A204.1 (cell line): ENCODE measurements around the gene IFNA21.
"Not testable (repeated sequence)": the region's sequence is repeated elsewhere in the genome, so short reads cannot be mapped to it uniquely, and the experiment has no call there.

Experiments used
- FAIRE-seq: peaks from 2 replicates; lab custom pipeline; 2012; peaks lifted over from hg19 to GRCh38; lab: Jason Lieb, UNC

Gene IFNA21

DNA sequence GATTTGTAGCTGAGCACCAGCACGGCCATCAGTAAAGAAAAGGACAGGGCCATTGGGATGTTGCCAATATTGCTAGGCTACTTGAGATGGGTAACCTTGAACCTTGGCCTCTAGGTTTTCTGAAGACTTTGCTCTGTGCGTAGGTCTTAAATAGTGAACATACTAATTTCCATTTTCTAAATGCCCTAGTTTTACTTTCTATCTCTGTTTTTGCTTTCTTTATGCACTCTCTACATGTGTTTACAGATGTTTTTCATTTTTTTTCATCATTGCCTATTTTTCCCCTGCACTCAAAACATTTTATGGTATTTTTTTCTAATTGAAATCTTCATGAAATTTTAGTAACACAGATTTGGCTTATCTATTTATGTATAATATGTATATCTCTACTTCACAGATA is at the start of gene IFNA21:
TSS of gene IFNA21 (minus strand) at position 101 of the 400 bp plus-strand sequence. CDS start at position 53, 48 bp downstream.
- not testable (repeated sequence) for FAIRE-seq

- FAIRE-seq, result peak; percentile 37
These were observed 47.2 kb upstream of the IFNA21 start for GRCh38 chr9:21213411-21214326.

GRCh38 chr9:21212160-21212559 is 45.7 kb upstream of the IFNA21 start:
- not testable (repeated sequence) for FAIRE-seq

- FAIRE-seq, result not testable (repeated sequence)
These were observed 44.3 kb upstream of the IFNA21 start for GRCh38 chr9:21210782-21211181.

DNA sequence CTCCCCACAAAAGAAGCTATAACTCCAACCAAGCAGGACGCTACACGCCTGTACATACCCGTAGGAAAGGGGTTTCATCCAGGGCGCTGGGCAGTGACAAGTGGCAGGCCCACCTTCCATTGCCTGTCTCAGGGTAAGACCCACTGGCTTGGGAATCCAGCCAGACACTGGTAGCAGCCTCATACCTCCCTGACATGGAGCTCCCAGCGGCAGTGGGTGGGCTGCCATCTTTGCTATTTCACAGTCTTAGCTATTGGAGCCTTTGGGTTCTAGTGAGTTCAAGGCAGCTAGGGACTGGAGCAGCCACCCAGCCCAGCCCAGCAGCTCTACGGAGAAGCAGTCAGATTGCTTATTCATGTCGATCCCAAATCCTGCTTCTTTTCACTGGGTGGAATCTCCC is 43.9 kb upstream of the IFNA21 start:
- no peak for FAIRE-seq

GRCh38 chr9:21207043-21207442 is 40.6 kb upstream of the IFNA21 start, which contains the start of gene IFNA10:
Gene IFNA10, minus strand, starts transcription at chr9:21207143. Its CDS starts 46 bp downstream, at chr9:21207097.
- not testable (repeated sequence) for FAIRE-seq

DNA sequence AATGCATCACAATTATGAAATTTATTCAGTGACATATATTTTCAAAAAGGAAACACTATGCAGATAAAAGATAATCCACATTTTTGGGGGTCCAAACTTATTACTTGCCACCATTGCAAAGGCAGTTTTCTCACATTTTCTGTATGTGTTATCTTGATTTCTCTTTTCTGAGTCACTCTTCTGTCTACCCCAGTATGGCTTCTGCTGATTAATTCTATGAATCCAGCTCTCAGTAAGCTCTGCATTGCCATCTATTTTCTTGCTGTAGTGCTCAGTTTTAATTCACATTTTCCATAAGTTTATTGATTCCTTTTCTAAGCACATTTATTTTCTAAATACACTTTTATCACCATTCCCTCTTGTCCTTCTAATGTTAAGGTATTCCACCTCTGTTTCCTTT is 38.7 kb upstream of the IFNA21 start:
- FAIRE-seq, result no peak

DNA sequence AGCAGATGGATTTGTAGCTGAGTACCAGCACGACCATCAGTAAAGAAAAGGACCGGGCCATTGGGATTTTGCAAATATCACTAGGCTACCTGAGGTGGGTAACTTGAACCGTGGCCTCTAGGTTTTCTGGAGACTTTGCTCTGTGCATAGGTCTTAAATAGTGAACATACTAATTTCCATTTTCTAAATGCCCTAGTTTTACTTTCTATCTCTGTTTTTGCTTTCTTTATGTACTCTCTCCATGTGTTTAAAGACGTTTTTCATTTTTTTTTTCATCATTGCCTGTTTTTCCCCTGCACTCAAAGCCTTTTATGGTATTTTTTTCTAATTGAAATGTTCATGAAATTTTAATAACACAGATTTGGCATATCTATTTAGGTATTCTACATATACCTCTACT is 35.6 kb upstream of the IFNA21 start, which contains the start of gene IFNA7:
TSS of gene IFNA7 (minus strand) at position 101 of the 400 bp plus-strand sequence. CDS start at position 61, 40 bp downstream.
- not testable (repeated sequence) for FAIRE-seq

DNA sequence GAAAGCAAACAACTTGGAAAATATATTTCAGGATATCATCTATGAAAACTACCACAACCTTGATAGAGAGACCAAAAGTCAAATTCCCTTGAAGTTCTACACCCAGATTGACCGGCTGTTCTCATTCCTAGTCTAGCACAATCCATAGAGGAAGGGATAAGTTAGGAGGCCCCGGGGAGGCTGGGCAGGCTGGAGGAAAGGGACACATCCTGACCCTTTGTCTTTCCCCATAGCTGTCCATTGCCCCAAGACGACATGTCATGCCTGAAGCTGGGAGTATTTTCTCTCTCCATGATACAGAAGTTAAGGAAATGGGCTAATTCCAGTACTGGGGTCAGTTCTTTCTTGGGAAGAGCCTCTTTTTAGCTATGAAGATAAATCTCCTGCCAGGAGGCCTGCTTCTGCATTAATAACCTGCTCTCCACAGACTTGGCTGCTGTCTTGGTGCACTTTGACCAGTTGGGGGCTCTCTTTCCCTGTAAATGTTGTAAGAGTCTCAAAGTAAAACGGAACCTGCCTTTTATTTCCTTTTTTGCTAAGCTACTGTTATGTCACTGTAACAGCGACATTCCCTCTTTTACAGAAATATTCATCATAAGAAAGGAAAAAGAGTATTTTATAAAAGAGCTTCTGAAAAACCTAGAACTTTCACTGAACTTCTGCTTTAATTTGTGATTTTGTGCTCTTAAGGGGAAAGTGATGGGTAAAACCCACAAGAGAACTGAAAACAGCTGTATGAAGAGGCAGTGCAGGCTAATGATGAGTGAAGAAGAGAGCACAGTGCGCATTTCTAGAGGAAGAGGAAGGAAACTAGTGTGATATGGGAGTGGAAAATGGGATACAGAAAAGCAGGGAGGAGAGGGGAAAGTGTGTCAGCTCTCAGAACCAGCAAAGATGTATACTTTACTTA is 28.7 kb upstream of the IFNA21 start:
- FAIRE-seq, result peak; percentile 58

DNA sequence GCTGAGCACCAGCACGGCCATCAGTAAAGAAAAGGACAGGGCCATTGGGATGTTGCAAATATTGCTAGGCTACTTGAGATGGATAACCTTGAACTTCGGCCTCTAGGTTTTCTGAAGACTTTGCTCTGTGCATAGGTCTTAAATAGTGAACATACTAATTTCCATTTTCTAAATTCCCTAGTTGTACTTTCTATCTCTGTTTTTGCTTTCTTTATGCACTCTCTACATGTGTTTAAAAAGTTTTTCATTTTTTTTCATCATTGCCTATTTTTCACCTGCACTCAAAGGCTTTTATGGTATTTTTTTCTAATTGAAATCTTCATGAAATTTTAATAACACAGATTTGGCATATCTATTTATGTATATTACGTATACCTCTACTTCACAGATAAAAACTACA is 21.0 kb upstream of the IFNA21 start, which contains the start of gene IFNA4:
TSS of gene IFNA4 (minus strand) at position 101 of the 400 bp plus-strand sequence. CDS start at position 45, 56 bp downstream.
- not testable (repeated sequence) for FAIRE-seq

GRCh38 chr9:21182810-21183736 is 16.6 kb upstream of the IFNA21 start:
- not testable (repeated sequence) for FAIRE-seq

DNA sequence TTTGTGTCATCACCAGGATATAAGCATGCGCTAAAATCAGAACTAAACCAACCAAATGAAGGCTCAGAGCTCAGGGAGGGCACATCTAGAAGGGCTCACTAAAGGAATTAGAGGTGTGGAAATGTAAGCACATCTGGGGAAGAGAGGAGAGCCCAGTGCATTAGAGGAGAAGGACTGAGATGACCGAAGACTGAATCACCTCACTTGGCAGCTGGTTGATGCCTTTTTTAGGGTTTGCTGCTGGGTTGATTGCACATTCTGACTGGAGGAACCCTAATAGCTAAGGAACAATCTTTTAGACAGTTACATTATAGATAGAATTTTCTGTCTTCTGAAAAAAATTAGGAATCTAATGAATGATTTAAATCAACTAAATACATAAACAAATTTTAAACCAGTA is 8.2 kb upstream of the IFNA21 start:
- no peak for FAIRE-seq

- FAIRE-seq, result no peak
These were observed 5.7 kb upstream of the IFNA21 start for GRCh38 chr9:21172156-21172555.

GRCh38 chr9:21171351-21171750 is 4.9 kb upstream of the IFNA21 start:
- no peak for FAIRE-seq

DNA sequence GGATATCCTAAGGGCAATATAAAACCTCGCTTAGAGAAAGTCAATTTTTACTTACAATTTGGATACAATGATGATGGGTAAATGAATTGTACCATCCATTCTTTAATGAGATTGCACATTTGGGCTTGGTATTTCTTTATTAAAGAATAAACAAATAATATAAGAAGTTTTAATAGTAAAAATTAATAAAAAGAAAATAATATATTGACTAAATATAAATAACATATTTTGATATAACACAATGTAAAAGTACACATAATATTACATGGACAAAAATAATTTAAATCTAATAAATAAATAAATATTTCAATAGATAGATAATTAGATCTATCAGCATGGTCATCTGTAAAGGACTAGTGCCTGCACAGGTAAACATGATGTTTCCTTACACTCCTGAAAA is 944 bp downstream of the IFNA21 start:
- peak; percentile 81 for FAIRE-seq

DNA sequence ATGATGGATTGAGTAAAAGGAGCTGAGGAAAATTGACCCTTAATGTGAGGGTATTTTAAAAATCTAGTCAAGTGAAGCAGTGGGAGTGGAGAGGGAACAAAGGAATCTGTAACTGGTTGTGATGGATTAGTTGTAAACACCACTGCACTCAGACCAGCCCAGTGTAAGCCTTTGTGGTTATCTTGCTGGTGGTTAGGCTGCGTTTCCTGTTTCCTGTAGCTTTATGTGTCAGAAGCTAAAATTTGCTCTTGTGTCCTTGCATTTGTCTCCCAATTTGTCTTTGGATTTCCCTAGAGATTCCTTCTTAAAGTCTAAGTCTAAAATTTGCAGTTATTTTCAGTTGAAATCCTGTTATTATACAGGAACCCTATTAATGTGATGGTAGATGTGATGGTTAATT is 6.3 kb downstream of the IFNA21 start:
- FAIRE-seq, result no peak

- no peak for FAIRE-seq
These were observed 11.0 kb downstream of the IFNA21 start for GRCh38 chr9:21155501-21155900.

- FAIRE-seq, result no peak
These were observed 12.3 kb downstream of the IFNA21 start for GRCh38 chr9:21154018-21154608.

DNA sequence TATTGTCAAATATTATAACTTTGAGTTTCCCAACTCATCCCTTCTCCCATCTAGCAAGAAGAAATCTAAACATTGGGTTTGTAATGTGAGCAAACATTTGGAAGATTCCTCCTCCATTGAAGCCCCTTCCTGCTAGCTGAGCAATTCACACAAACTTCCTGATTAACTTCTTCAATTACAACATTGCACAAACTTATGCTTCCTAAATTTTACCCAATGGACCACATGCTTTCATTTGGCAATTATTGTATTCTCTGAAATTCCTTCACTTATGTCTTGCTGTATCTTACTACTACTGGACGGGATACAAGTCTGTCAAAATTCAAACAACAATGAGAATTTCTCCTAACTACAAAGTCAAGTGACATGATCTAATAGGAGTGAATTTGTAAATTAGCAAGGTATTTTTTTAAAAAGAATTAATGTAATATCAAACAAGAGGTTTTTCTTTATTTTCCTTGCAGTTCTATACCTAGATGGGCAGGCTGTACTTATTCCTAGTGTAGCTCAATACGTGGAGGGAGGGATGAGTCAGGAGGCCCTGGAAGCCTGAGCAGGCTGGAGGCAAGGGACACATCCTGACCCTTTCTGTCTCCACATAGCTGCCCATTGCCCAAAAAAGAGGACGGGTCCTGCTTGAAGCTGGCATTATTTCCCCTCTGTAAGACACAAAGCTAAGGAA is 13.0 kb downstream of the IFNA21 start:
- FAIRE-seq, result no peak

- FAIRE-seq, result no peak
These were observed 21.9 kb downstream of the IFNA21 start for GRCh38 chr9:21144603-21145002.
